Measurements from ENCODE around the gene KDM4C. TPM values are rescaled to one million over a fixed set of nuclear protein-coding genes. Genes with fewer than 3 reads are reported as not detected.

KDM4C gene
- total RNA-seq, 1 donor from 2014 or later, result 18.2 TPM

DNA sequence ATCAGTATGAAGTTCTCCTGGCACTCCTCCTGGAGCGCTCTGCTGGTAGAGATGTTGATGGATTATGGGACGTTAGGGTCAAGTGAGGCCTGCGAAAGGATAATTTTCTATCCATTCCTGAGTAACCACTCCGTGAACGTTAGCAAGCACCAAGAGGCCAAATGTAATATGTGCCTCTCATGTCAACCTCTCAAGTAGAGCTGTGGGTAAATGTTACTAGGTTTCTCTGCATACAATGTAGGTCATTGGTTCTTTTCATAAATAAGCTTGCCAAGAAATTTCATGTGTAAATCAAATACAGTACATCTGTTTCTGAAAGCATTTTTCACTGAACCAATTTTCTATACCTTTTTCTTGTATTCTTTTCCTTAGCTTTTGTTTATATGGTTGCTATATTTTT is 126.3 kb downstream of the KDM4C start:
- Histone ChIP-seq H3K27ac (ENCODE audit: low read depth, low read length) (no peak overlapping the region), H3K4me3 (ENCODE audit: insufficient read depth, low read depth, low read length) (no peak overlapping the region), H3K4me1 (ENCODE audit: insufficient read depth, low read length) (no peaks in the 10 kb centered on the region), H3K36me3 (ENCODE audit: insufficient read depth, low read length) (no peaks in the 10 kb centered on the region), H2AFZ (ENCODE audit: low read depth, low read length) (no peak overlapping the region), H3K79me2 (ENCODE audit: insufficient read depth, low read length) (no peaks in the 10 kb centered on the region), H3K27me3 (ENCODE audit: insufficient read depth, low read length) (no peaks in the 10 kb centered on the region), H3K9me3 (ENCODE audit: insufficient read depth, low read depth, low read length) (no peaks in the 10 kb centered on the region), H4K20me1 (ENCODE audit: insufficient read depth, low read length) (no peaks in the 10 kb centered on the region), H3K9ac (ENCODE audit: low read length) (no peak overlapping the region), H3K4me2 (ENCODE audit: low read length) (no peak overlapping the region)
- H3K4me1 Mint-ChIP-seq (ENCODE audit: low read depth, unreplicated experiment), result no peaks in the 10 kb centered on the region
- no peaks in the 10 kb centered on the region for H3K9me3 Mint-ChIP-seq (ENCODE audit: unreplicated experiment)
- FAIRE-seq (no peak), DNase-seq (ENCODE audit: low read depth) (no peak)
- no peak overlapping the region for H3K4me3 Mint-ChIP-seq (ENCODE audit: unreplicated experiment)
- H3K27ac Mint-ChIP-seq (ENCODE audit: unreplicated experiment), result no peak overlapping the region
- no peak for TF ChIP-seq EZH2 (IDR thresholded peaks at IDR 0.05; ENCODE audit: insufficient read depth, low read length)
- TF ChIP-seq, protein P1, sequence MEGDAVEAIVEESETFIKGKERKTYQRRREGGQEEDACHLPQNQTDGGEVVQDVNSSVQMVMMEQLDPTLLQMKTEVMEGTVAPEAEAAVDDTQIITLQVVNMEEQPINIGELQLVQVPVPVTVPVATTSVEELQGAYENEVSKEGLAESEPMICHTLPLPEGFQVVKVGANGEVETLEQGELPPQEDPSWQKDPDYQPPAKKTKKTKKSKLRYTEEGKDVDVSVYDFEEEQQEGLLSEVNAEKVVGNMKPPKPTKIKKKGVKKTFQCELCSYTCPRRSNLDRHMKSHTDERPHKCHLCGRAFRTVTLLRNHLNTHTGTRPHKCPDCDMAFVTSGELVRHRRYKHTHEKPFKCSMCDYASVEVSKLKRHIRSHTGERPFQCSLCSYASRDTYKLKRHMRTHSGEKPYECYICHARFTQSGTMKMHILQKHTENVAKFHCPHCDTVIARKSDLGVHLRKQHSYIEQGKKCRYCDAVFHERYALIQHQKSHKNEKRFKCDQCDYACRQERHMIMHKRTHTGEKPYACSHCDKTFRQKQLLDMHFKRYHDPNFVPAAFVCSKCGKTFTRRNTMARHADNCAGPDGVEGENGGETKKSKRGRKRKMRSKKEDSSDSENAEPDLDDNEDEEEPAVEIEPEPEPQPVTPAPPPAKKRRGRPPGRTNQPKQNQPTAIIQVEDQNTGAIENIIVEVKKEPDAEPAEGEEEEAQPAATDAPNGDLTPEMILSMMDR (IDR thresholded peaks at IDR 0.05; ENCODE audit: insufficient read depth, low read depth, low read length), result no peak
- no peaks in the 10 kb centered on the region for H3K36me3 Mint-ChIP-seq (ENCODE audit: low read depth, unreplicated experiment)
- H3K27me3 Mint-ChIP-seq (ENCODE audit: low read depth, unreplicated experiment), result no peaks in the 10 kb centered on the region

DNA sequence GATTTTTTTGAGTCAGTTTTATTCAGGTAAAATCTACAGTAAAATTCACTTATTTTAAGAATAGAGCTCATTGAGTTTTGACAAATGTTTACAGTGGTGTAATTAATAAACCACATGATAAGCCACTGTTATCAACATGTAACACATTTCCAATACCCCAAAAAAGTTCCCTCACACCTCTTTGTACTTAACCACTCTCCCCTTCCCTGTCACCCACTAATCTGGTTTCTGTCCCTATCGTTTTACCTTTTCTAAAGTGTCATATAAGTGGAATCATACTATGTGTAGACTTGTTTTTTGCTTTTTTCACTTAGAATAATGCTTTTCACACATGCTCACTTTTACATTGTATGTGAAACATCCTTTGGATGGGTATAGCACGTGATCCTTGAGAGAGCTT is 127.2 kb downstream of the KDM4C start:
- TF ChIP-seq, protein P1 (IDR thresholded peaks at IDR 0.05; ENCODE audit: insufficient read depth, low read depth, low read length), result no peak
- no peak for TF ChIP-seq EZH2 (IDR thresholded peaks at IDR 0.05; ENCODE audit: insufficient read depth, low read length)
- Histone ChIP-seq H4K20me1 (ENCODE audit: insufficient read depth, low read length) (no peaks in the 10 kb centered on the region), H3K4me1 (ENCODE audit: insufficient read depth, low read length) (no peaks in the 10 kb centered on the region), H2AFZ (ENCODE audit: low read depth, low read length) (no peak overlapping the region), H3K27ac (ENCODE audit: low read depth, low read length) (no peak overlapping the region), H3K36me3 (ENCODE audit: insufficient read depth, low read length) (no peaks in the 10 kb centered on the region), H3K27me3 (ENCODE audit: insufficient read depth, low read length) (no peaks in the 10 kb centered on the region), H3K4me2 (ENCODE audit: low read length) (no peak overlapping the region), H3K79me2 (ENCODE audit: insufficient read depth, low read length) (no peaks in the 10 kb centered on the region), H3K9ac (ENCODE audit: low read length) (no peak overlapping the region), H3K4me3 (ENCODE audit: insufficient read depth, low read depth, low read length) (no peak overlapping the region), H3K9me3 (ENCODE audit: insufficient read depth, low read depth, low read length) (no peaks in the 10 kb centered on the region)
- Mint-ChIP-seq H3K27me3 (ENCODE audit: low read depth, unreplicated experiment) (no peaks in the 10 kb centered on the region), H3K36me3 (ENCODE audit: low read depth, unreplicated experiment) (no peaks in the 10 kb centered on the region), H3K9me3 (ENCODE audit: unreplicated experiment) (no peaks in the 10 kb centered on the region), H3K4me1 (ENCODE audit: low read depth, unreplicated experiment) (no peaks in the 10 kb centered on the region), H3K27ac (ENCODE audit: unreplicated experiment) (no peak overlapping the region), H3K4me3 (ENCODE audit: unreplicated experiment) (no peak overlapping the region)
- FAIRE-seq (no peak), DNase-seq (ENCODE audit: low read depth) (no peak)

DNA sequence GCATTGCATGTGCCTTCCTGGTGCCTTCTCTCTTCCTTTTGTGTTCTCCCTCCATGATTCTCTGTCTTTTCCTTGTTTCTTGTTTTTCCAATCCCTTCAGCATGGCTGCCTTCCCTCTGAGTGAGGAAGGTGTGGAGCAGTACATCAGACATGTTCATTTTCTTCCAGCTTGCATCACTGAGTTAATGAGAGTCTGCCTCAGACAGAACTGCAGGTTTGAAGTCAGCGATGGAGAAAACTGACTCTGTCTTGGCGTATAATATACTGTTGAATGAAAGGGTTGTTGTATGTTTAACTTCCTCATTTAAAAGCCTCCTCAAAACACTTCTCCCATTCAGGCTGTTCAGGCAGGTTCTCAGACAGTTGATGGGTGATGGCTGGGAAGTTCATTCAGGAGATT is 129.3 kb downstream of the KDM4C start:
- no peaks in the 10 kb centered on the region for H3K4me1 Mint-ChIP-seq (ENCODE audit: low read depth, unreplicated experiment)
- no peak overlapping the region for H3K4me3 ChIP-seq (ENCODE audit: insufficient read depth, low read depth, low read length)

More for the DNA sequence above, 129.3 kb downstream of the KDM4C start:
- H2AFZ ChIP-seq (ENCODE audit: low read depth, low read length), result no peak overlapping the region
- no peak overlapping the region for H3K4me3 Mint-ChIP-seq (ENCODE audit: unreplicated experiment)
- H3K4me1 ChIP-seq (ENCODE audit: insufficient read depth, low read length), result no peaks in the 10 kb centered on the region
- H3K36me3 Mint-ChIP-seq (ENCODE audit: low read depth, unreplicated experiment), result peaks cover 2% of the 10 kb centered on the region
- no peak overlapping the region for H3K9ac ChIP-seq (ENCODE audit: low read length)
- DNase-seq (ENCODE audit: low read depth) (no peak), FAIRE-seq (no peak)
- H3K79me2 ChIP-seq (ENCODE audit: insufficient read depth, low read length), result no peaks in the 10 kb centered on the region
- no peaks in the 10 kb centered on the region for H3K9me3 ChIP-seq (ENCODE audit: insufficient read depth, low read depth, low read length)
- H3K27ac Mint-ChIP-seq (ENCODE audit: unreplicated experiment), result no peak overlapping the region
- no peaks in the 10 kb centered on the region for H3K27me3 Mint-ChIP-seq (ENCODE audit: low read depth, unreplicated experiment)
- no peaks in the 10 kb centered on the region for H3K9me3 Mint-ChIP-seq (ENCODE audit: unreplicated experiment)
- no peak overlapping the region for H3K27ac ChIP-seq (ENCODE audit: low read depth, low read length)
- TF ChIP-seq, protein P1 (IDR thresholded peaks at IDR 0.05; ENCODE audit: insufficient read depth, low read depth, low read length), result no peak
- TF ChIP-seq EZH2 (IDR thresholded peaks at IDR 0.05; ENCODE audit: insufficient read depth, low read length), result no peak
- H4K20me1 ChIP-seq (ENCODE audit: insufficient read depth, low read length), result no peaks in the 10 kb centered on the region
- H3K36me3 ChIP-seq (ENCODE audit: insufficient read depth, low read length), result no peaks in the 10 kb centered on the region
- H3K27me3 ChIP-seq (ENCODE audit: insufficient read depth, low read length), result no peaks in the 10 kb centered on the region
- no peak overlapping the region for H3K4me2 ChIP-seq (ENCODE audit: low read length)
